ENCODE measurements around the gene MAN2B1. TPM values are rescaled to one million over a fixed set of nuclear protein-coding genes. Genes with fewer than 3 reads are reported as not detected.

The MAN2B1 gene
- polyA plus RNA-seq, 3 donors = 218 to 305 (median 295) TPM

DNA sequence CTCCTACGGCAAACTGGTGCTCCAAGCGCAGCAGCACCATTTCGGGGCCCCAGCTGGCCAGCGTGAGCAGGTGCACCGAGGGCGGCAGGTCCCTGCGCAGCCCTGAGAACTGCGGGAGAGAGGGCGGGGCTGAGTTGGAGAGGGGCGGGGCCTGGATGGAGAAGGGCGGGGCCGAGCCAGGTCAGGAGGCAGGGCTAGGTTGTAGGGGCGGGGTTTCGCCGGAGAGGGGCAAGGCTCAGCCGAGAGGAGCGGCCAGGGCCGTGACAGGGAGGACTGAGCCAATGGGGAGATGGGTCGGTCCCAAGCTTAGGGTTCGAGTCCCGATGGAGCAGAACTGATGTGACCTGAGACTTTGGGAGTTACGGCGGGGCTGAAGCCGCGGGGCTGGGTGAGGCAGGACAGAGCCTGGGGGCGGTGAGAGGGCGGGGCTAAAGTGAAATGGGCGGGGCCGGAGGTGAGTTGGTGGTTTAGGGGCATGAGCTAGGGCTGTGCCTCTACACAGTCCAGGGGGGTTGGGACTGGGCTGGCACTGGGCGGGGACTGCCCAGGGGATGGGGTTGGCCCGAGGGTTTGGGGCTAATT, 19.0 kb downstream of the MAN2B1 start:
- peak; percentile 42 to 58 (median 55) for DNase-seq
- peak overlapping the region in 1 of 2 donors; percentile 38 for H3K27ac ChIP-seq (ENCODE audit: low read depth in 1 of 2, low read length in 2 of 2)
- H3K36me3 ChIP-seq (replicated peaks in 1 of 2; ENCODE audit: control insufficient read depth in 1 of 2, insufficient read depth in 2 of 2, low read length in 2 of 2) = peaks cover 52 to 66% of the 10 kb centered on the region in 2 donors
- peaks cover 57% of the 10 kb centered on the region for H4K20me1 ChIP-seq (ENCODE audit: insufficient read depth, low read length)
- intact Hi-C loops (cut with micrococcal nuclease) = no loop called here
- H3K9ac ChIP-seq (ENCODE audit: insufficient read depth, low read length, poor library complexity, severe bottlenecking) = no peak overlapping the region
- H2AFZ ChIP-seq (ENCODE audit: insufficient read depth, low read depth, low read length, poor library complexity, severe bottlenecking) = peak overlapping the region; percentile 51
- TF ChIP-seq, protein P1, sequence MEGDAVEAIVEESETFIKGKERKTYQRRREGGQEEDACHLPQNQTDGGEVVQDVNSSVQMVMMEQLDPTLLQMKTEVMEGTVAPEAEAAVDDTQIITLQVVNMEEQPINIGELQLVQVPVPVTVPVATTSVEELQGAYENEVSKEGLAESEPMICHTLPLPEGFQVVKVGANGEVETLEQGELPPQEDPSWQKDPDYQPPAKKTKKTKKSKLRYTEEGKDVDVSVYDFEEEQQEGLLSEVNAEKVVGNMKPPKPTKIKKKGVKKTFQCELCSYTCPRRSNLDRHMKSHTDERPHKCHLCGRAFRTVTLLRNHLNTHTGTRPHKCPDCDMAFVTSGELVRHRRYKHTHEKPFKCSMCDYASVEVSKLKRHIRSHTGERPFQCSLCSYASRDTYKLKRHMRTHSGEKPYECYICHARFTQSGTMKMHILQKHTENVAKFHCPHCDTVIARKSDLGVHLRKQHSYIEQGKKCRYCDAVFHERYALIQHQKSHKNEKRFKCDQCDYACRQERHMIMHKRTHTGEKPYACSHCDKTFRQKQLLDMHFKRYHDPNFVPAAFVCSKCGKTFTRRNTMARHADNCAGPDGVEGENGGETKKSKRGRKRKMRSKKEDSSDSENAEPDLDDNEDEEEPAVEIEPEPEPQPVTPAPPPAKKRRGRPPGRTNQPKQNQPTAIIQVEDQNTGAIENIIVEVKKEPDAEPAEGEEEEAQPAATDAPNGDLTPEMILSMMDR (IDR thresholded peaks at IDR 0.05) = no peak
- no peaks in the 10 kb centered on the region for H3K27me3 ChIP-seq (ENCODE audit: control insufficient read depth in 2 of 2, insufficient read depth in 2 of 2, low read length in 2 of 2)
- H3K4me3 ChIP-seq (replicated peaks in 1 of 3; ENCODE audit: low read depth in 2 of 3, low read length in 3 of 3) = peak overlapping the region in 1 of 3 experiments; percentile 56
- H3K27me3 Mint-ChIP-seq (ENCODE audit: low read depth in 3 of 3) = peaks cover 0 to 4% (median 0%) of the 10 kb centered on the region in 3 donors
- peaks cover 27% of the 10 kb centered on the region for H3K4me1 Mint-ChIP-seq
- H3K36me3 Mint-ChIP-seq = peaks cover 53 to 84% of the 10 kb centered on the region in 2 donors
- 68% methylated on average over 24 of the region's 31 CpGs for WGBS (ENCODE audit: insufficient coverage)
- H3K9me3 ChIP-seq (replicated peaks in 1 of 2; ENCODE audit: control insufficient read depth in 1 of 2, insufficient read depth in 1 of 2, low read length in 2 of 2) = no peaks in the 10 kb centered on the region
- H3K27ac Mint-ChIP-seq = peak overlapping the region in 4 of 7 donors; percentile 54 to 85 (median 74)
- H3K79me2 ChIP-seq (ENCODE audit: insufficient read depth, low read length) = no peaks in the 10 kb centered on the region
- peaks cover 12 to 29% of the 10 kb centered on the region in 2 donors for H3K4me1 ChIP-seq (ENCODE audit: control insufficient read depth in 1 of 2, insufficient read depth in 2 of 2, low read length in 2 of 2)
- H3K4me2 ChIP-seq (replicated peaks; ENCODE audit: extremely low read depth, low read length, poor library complexity, severe bottlenecking) = peak overlapping the region; percentile 62
- peak overlapping the region; percentile 53 to 76 for H3K4me3 Mint-ChIP-seq
- peaks cover 0 to 5% (median 0%) of the 10 kb centered on the region in 7 donors for H3K9me3 Mint-ChIP-seq

DNA sequence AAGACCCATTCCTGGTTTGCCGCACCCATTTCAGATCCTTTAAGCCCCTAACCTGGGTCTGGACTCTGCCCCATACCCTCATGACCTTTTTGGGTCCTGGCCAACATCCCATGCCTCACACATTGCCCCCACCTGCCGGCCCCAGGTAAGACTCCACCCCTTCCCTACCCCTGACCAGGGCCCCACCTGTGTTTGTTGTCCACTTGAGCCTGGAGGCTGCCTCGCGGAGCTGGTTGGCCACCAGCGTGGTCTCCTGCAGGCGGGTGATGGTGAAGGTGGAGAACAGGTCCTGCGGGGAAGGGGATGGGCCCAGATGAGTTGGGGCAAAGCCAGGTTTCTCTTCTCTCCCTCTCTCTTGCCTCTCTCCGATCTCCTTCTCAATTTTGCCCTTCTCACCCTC, 19.5 kb downstream of the MAN2B1 start:
- H3K4me1 ChIP-seq (ENCODE audit: control insufficient read depth in 1 of 2, insufficient read depth in 2 of 2, low read length in 2 of 2) = peaks cover 12 to 29% of the 10 kb centered on the region in 2 donors
- no peaks in the 10 kb centered on the region for H3K27me3 ChIP-seq (ENCODE audit: control insufficient read depth in 2 of 2, insufficient read depth in 2 of 2, low read length in 2 of 2)
- H3K36me3 ChIP-seq (replicated peaks in 1 of 2; ENCODE audit: control insufficient read depth in 1 of 2, insufficient read depth in 2 of 2, low read length in 2 of 2) = peaks cover 46 to 61% of the 10 kb centered on the region in 2 donors
- no peak overlapping the region for H3K4me3 ChIP-seq (replicated peaks in 1 of 3; ENCODE audit: low read depth in 2 of 3, low read length in 3 of 3)
- DNase-seq = no peak
- no peak overlapping the region for H3K9ac ChIP-seq (ENCODE audit: insufficient read depth, low read length, poor library complexity, severe bottlenecking)
- H3K4me3 Mint-ChIP-seq = no peak overlapping the region
- TF ChIP-seq, protein P1 (IDR thresholded peaks at IDR 0.05) = no peak
- H3K9me3 ChIP-seq (replicated peaks in 1 of 2; ENCODE audit: control insufficient read depth in 1 of 2, insufficient read depth in 1 of 2, low read length in 2 of 2) = no peaks in the 10 kb centered on the region
- H3K27ac Mint-ChIP-seq = peak overlapping the region; percentile 27 to 85 (median 40)
- intact Hi-C loops (cut with micrococcal nuclease) = no loop called here
- peaks cover 0 to 5% (median 1%) of the 10 kb centered on the region in 7 donors for H3K9me3 Mint-ChIP-seq
- no peaks in the 10 kb centered on the region for H3K79me2 ChIP-seq (ENCODE audit: insufficient read depth, low read length)
- H2AFZ ChIP-seq (ENCODE audit: insufficient read depth, low read depth, low read length, poor library complexity, severe bottlenecking) = no peak overlapping the region
- peak overlapping the region in 1 of 2 donors; percentile 38 for H3K27ac ChIP-seq (ENCODE audit: low read depth in 1 of 2, low read length in 2 of 2)
- H3K36me3 Mint-ChIP-seq = peaks cover 49 to 84% of the 10 kb centered on the region in 2 donors
- peaks cover 0 to 4% (median 0%) of the 10 kb centered on the region in 3 donors for H3K27me3 Mint-ChIP-seq (ENCODE audit: low read depth in 3 of 3)
- peaks cover 52% of the 10 kb centered on the region for H4K20me1 ChIP-seq (ENCODE audit: insufficient read depth, low read length)
- 80% methylated on average over 1 of the region's 8 CpGs for WGBS (ENCODE audit: insufficient coverage)
- H3K4me2 ChIP-seq (replicated peaks; ENCODE audit: extremely low read depth, low read length, poor library complexity, severe bottlenecking) = no peak overlapping the region
- H3K4me1 Mint-ChIP-seq = peaks cover 27% of the 10 kb centered on the region

All from CD14-positive monocyte (primary cell).